ENCODE results near the gene EGFLAM.

The EGFLAM gene

DNA sequence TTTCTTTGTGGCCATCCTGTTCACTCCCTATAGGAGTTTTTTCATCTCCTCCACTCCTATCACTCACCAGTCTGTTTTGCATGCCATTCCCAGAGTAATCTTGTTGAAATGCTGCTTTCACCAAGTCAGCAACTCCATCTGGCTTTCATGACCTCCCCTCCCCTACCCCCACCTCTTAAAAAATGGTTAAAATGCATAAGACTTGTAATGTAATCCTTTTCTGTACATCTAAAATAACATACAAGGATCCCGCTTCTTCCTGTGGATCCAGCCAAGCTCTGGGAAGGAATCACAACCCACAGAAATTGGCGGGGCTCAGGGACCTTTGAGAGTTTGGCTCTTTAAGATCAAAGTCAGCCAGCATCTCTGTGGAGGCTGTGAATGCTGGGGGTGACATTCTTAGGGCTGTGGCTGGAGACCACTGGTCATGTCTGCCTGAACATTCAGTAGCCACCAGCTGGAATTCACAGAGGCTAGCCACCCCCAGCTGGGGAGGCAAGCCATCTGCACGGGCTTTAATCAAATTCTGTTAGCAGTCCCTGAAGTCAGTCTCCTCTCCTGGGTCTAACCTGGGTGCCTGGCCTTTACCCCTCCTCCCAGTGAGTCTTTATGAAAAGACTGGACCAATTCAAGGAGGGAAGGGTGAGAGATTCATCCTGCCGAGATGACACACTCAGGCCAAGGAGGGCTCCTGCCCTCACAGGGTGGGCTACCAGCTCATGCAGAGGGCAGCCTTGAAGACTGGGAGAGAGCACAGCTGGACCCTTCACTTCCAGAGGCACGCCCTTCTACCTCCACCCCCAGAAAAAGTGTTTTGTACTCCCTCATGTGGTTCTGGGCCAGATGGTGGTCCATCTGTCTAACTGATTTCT, 165.2 kb downstream of the EGFLAM start:
- no peak for DNase-seq

DNA sequence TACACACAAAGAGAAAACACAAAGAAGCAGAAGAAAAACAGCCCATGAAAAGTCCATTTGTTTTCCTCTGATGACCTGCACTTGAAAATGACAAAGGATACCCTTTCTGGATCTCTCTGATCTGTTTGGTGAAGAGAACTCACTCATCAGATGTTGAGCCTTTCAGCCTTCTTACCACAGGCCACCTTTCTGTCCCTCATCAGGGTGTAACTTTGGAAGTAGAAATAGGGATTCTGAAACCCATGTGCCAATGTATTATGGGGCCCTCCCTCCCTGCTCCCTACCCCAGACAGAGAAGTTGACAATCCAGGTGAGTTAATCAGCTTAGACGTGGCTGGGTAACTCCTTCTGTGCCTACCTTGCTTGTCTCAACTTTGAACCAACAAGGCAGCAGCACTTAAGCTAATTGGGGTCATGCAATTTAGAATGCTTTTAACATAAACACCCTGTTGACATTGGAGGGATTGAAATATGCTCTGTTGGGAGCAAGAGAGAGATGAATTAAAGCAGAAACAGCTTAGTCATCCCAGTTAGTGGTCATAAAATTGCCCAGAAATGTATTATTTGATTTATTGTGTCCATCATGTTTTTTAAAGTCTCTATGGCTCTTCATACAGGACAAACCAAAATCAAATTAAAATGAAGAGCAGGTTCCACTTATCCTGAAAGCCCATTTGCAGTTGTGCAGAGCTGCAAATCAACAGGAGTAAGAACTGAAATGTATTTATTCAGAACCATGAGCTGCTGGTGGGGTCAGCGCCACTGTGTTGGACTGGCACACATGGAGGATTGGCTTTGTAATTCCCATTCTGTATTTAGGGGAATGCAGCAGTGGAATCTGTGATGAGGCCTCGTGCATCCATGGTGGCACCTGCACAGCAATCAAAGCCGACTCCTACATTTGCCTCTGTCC, 166.0 kb downstream of the EGFLAM start:
- DNase-seq, result no peak

DNA sequence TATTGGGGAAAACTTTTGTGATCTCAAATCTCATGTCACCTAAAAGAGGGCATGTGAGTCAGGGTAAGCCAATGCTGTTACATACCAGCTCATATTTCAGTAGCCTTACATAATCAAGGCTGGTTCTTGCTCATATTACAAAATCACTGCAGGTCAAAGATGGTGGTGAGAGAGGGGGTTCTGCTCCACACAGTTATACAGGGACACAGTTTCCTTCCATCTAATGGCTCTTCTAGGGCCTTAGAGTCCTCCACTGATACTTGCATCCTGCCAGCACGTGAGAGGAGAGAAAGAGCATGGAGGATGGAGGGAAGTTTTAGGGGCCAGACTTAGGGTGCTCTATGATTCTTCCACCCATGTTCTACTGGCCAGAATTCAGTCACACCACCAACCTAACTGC, 168.1 kb downstream of the EGFLAM start:
- no peak for DNase-seq

DNA sequence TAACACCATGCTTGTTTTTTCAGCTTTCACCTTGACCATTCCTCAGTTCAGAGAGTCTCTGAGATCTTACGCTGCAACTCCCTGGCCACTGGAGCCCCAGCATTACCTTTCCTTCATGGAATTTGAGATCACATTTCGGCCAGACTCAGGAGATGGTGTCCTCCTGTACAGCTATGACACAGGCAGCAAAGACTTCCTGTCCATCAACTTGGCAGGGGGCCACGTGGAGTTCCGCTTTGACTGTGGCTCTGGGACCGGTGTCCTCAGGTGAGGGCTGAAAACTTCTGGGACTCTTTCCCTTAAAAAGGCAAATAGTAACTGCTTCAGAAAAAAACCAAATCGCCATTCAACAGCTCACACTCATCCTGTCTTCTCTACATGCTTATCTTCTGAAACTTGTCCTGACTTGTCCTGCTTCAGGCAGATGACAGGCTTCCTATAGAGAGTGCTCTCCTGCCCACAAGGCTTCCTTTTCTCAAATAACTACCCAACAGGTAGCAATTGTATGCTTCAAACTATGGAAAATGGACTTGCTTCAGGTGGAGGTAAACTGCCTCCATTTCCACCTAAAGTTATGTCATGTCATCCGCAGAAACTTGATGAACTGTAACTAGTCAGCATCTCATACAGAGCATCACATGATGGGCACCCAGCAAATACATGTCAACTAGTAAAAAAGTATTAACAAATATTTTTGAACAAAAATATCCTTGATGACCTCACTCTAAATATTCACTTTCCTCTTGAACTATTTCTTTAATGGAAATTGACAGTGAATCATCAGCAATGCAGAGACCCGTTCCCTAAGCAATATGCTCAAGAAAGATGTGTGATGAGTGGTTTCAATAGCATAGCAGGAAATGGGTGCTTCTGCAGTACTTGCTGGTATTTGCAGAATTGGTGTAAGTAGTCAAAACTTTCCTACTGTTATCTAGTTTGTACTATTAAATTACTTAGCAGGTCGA, 168.9 kb downstream of the EGFLAM start:
- DNase-seq, result no peak

DNA sequence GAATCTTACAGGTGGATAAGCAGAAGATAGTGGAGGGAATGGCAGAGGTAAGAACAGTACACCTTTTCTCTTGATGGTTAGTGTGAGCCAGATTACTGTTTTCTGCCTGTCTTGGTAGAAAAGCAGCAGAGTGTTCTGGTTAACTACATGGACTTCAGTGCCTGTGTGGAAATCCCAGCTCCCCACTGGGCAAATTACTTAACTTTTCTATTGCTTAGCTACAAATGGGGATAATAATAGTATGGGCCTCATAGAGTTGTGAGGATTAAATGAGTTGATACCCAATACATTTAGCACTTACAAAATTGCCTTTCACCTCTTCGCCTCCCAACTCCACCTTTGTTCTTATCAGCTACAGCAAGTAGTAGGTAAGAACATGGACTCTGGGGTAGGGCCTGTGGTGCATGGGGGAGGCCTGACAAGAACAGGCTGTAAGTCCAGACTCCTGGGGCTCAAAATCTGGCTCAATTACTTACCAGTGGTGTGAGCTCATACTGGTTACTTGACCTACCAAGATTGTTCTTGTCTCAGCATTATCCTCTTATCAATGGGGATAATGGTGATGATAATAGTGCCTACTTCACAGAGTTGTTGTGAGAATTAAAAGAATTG, 173.0 kb downstream of the EGFLAM start:
- DNase-seq, result no peak

DNA sequence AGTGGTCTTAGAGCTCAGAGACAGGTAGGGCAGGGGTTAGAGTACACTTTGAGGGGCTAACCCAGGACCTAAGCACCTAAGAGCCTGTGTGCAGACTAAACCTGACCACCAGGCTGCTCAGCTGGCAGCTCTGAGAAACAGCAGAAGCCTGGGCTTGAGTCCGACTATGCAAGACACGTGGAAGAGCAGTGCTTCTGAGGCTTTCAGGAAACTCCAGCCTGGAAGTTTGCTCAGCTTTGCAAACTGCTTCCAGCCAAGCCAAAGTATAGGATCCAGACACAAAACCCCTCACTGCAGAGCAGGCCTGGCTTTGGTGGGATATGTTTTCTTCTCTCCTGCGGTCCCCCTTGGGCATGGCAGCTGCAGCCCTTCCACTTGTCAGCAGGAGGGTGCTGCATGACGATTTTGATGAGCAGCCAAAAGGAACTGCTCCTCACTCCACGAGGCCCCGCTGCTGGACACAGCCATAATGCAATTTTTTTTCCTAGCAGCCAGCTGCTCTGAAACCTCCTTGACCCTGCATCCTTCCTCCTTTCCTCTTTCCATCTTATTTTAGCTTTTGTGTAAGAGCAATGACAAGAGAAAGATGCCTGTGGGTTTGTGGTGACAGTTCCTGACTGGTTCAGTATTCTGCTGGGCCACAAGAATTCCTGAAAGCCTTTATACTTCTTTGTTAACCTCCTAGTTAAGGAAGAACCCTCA, 175.0 kb downstream of the EGFLAM start:
- no peak for DNase-seq

DNA sequence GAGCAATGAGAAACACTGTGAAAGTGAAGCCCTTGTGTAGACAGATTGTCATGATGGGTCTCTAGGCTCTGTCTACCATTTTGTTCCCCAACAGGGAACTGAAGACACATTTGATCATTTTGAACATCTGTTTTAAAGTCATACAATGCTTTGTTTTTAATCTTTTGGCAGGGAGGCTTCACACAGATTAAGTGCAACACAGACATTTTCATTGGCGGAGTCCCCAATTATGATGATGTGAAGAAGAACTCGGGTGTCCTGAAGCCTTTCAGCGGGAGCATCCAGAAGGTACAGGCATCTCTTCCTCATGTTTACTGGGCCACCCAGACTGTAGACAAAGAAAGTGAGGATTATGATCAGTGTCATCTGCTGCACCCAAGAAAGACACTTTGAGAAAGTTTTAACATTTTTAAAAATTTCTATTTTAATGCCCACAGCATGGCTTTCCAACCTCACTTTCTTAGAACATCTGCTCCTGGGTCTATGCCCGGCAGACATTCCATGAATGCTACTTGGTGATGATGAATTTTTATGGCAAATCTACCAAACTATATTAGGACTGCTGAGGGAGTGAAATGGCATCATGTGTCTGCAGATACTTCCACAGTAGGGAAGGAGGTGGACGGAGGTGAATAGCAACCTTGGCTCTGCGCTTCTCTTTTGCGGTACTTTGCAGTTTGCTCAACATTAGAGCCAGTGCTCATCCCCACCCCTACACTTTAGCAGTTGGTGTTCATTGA, 176.8 kb downstream of the EGFLAM start:
- no peak for DNase-seq

DNA sequence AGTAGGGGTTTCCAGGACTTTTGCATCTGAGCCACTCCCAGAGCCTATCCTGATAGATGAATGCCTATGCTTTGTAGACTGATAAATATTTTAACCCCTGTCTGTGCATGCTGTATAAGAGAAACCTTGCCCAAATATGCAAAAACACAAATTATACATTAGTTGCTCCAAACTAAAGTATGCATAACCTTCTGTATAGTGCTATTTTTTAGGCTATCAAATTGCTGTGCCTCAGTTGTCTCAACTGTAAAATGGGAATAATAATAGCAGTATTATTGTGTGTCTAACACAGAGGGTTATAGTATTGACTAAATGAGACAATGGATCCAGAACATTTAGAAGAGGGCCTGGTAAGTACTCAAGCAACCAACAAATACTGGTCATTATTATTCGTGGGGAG, 180.4 kb downstream of the EGFLAM start:
- no peak for DNase-seq

DNA sequence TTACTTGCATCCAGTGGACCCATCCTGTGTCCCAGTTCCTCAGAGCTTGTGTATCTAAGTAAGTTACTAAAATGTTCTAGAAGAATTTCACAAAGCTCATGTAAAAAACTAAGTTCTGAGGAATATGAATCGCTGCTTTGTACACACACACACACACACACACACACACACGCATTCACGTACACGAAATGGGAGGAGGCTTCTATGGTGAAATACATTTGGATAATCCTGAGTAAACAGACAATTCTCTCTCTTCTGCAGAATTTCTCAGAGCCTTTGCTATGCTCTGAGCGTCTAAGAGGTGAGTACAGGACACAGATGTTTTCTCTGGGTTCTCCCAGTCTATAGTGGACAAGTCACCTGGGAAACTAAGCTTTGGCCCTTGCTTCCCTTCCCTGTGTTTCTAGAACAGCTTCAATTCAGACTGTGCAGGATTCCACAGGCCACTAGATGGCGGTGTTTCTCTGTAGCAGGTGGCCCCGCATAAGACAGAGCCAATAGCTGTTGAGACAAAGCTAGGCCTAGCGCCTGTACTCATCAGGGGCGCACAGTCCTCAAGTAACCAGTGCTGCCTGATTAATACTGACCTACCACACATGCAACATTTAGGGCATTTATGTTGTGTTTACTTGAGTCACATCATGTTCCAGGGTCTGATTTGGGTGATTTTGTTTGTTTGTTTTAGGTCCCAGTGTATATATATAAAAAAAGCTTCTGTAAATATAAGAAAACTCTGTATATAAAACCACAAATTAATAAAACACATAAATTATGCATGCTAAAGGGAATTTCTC, 183.3 kb downstream of the EGFLAM start:
- peak; percentile 75 for DNase-seq

DNA sequence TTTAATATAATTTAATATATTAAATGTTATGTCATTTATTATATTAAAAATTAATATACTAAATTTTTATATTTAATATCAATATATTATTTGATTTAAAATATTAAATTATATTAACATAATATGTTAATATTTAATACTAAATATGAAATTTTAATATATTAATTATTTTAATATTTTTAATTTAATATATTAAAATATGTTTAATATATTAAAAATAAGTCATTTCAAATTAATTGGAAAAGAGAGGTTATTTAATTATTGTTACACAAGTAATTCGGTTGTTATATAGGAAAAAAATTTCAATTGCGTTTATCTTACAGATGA, 183.9 kb downstream of the EGFLAM start:
- no peak for DNase-seq

DNA sequence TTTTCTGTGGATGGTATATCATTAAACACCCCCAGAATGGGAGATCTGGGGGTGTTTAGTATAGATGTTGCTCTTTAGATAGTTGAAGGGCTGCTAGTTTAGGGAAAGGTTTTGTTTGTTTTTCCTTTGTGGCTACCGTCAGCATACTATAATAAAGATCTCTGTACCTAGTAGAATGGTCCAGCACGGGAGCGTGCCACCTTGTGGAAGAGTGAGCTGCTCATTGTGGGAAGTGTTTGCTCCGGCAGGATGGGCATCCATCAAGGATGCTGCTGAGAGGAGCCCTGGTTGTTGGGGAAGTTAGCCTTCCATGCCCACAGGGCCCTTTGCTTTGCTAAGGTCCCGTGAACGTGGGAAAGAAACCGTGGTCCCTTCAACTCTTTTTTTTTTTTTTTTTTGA, 185.0 kb downstream of the EGFLAM start:
- no peak for DNase-seq

DNA sequence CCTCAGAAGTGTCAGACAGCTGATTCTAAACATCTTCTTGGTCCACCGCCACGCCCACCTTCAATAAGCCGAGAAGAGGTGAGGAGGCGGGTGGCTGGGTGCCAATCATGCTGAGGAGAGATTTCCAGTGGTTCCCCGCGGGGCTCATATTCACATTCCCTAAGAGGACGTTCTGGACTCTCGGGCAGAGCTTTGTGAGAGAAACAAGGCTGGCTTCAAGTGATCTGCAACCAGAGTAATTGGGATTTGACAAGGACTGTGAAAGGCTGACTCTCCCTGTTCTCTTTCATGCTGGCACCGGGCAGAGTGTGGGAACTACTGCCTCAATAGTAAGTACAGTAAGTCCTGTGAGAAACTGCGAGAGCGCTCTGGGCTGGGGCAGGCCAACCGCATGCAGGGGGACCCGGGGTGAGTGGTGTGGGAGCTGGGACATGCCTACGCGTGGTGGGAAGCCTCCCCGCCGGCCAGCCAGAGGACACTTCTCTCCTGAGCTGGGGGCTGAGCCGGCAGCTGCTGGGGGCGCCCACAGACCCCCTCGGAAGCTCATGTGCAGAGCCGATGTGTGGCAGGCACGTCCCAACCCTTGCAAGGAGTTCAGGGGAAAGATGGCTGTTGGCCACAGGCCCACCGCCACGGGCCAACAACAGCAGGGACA, 187.1 kb downstream of the EGFLAM start:
- no peak for DNase-seq

DNA sequence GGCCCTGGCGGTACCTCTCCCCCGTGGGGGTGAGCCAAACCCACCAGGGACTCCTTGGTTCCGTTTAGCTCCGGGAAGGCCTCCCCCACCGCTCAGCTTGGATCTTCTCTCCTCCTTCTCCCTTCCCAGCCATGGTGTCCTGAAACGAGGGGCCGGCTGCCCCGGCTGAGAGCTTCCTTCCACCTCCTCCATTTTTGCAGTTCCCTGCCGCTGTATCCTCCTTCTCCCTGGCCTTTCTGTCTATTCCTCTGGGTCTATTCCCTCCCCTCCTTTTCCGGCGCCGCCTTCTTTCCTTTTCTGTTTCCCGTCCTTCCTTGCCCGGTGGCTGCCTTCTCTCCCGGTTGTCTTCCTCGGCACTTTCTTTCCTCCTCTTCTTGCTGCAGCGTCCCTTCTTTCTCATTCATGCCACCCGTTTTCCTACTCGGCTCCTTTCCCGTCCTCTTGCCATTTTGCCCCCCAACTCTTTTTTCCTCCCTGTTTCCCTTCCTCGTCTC, 187.7 kb downstream of the EGFLAM start:
- DNase-seq, result no peak

DNA sequence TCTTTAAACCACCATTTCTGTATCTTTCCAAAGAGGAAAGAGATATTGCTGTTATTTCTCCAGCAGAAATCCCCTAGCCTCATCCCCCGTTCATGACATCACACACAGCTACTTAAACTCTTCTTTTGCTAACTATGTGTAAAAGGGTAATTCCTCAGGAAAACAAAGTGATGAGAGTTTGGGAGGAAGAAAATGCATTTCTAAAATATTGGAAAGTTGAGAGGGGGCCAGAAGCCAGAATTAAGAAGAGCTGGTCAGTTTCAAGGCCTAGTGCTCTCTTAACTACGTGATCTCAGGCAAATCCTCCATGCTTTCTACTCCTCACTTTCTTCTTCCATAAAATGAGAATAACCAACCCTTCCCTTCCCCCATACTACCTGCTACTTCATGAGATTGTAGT, 188.7 kb downstream of the EGFLAM start:
- no peak for DNase-seq

DNA sequence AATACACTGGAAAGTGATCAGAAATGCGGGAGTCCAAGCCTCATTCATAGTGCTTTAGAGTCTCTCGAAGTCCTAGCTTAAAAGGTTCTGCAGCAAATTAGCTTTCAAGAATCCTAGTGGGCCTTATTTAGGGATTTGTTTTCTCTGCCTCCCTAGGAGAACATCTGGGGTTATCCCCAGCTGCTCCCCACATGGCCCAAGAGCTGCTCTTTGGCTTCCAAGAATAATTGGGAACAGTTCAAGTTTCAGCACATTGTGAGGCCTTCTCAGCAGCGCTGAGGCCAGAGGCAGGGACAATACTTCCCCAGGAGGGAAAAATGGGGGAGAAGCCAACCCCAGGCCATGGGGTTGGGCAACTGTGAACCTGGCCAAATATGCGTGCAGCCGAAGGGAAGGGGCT, 189.4 kb downstream of the EGFLAM start:
- DNase-seq, result no peak

DNA sequence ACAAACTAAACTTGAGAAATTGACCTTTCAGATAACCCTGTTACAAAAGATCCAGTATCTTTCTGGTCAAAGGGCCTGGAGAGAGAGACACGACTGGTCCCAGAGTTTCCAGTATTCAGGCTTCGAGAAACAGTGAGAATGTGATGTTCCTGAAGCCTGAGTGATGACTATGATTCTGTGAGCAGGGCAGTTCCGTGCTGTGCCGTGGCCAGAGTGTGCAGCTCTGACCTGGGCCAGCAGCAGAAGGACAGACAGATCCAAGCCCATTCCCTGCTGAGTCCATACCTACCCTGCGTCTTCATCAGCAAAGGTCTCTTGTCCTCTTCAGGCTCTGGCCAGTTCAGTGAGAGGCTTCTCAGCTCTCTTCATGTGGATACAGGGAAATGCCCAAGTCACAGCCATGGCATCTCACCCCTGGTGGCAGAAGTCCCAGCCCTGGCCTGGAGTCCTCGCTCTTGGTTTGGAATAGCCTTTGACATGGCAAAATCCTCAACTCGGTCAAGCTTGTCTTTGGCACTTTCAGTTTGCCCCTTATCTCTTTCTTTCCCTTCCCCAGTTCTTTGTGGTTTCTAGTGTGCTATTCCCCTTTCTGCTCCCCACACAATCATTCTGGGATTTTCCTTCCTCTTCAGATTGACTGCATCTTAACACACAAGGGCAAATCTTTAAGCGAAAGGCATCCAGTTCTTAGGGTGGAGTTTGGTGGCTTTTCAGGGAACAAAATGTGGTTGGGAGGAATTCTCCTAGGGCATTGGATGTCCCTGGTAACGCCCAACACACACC, 190.4 kb downstream of the EGFLAM start:
- DNase-seq, result no peak

DNA sequence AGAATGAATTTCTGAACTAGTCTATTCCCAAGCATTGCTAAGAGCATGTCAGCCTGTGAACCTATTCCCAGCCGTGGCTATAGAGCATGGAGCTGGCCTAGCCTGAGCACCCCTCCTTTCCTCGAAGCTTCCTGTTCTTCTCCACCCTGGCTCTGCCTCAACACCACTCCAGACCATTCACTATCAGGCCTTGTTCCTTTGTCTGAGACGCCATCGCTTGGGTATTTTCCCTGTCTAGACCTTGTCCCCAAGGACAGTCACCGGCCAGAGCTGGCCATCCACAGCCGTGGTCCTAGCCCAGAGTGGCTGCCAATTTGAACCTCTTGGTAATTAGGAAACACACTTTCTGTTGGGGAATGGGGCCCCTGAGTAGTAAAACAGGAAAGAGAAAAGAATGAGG, 192.3 kb downstream of the EGFLAM start:
- DNase-seq, result no peak

DNA sequence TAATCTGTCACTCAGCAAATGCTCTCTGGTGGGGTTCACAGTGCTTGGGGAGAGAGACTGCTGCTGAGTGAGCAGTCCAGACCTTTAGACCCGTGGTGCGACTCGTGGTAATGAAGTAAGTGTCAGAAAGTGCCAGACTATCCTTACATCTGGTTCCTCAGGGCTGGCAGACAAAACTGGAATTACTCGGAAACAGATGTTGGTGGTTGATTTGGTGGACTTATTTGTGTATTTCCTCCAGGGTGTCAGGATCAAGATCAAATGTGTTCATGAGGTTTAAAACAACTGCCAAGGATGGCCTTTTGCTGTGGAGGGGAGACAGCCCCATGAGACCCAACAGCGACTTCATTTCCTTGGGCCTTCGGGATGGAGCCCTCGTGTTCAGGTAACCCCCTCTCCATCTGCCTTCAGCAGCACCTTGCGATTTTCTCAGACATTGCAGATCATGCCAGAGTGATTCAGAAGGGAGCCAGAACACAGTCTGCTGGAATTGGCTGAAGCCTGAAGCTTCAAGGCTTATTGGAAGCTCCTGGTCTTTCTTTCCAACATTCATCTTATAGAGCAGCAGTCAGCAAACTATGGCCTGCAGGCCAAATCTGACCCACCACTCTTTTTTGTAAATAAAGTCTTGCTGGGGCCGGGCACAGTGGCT, 192.8 kb downstream of the EGFLAM start:
- no peak for DNase-seq
